Uterus (tissue), 2 donors: ENCODE data around the gene ASPDH.

ENCODE experiments used
- CTCF ChIP-seq, 4 experiments: fragments of 200-600 bp in 2 of 4; fragments of 450-650 bp in 2 of 4; sonication (generic) in 2 of 4; IDR thresholded peaks; one replicate each; pipeline ENCODE4 v1.5.1; 2016 to 2019; ENCODE audit warnings: antibody characterized with exemption in 4 of 4, mild to moderate bottlenecking in 2 of 4, moderate library complexity in 1 of 4
- POLR2A ChIP-seq, 2 donors: fragments of 450-650 bp; IDR thresholded peaks; one replicate each; pipeline ENCODE4 v1.6.1; 2016; ENCODE audit warnings: antibody characterized with exemption in 2 of 2, mild to moderate bottlenecking in 1 of 2, moderate library complexity in 1 of 2

GRCh38 chr19:50512112-50512998 lies 1.4 kb downstream of the ASPDH start:
- TF ChIP-seq CTCF (IDR thresholded peaks at IDR 0.05), result no peak
- no peak for TF ChIP-seq POLR2A (IDR thresholded peaks at IDR 0.05)
